Endometrium (tissue), 2 donors: ENCODE measurements around the gene FAM169A.
"Not testable (repeated sequence)": the region's sequence is repeated elsewhere in the genome, so short reads cannot be mapped to it uniquely, and the experiment has no call there.

Experiments
- FAIRE-seq: peaks from 2 replicates; lab custom pipeline; 2012; peaks lifted over from hg19 to GRCh38; lab: Jason Lieb, UNC
- donor health status: control.
- donor health status: control.

The FAM169A gene

GRCh38 chr5:74801197-74801596 is 65.0 kb downstream of the FAM169A start:
- no peak for FAIRE-seq

- FAIRE-seq, result no peak
Measured at GRCh38 chr5:74798977-74799911, 66.9 kb downstream of the FAM169A start.

- FAIRE-seq, result not testable (repeated sequence)
Measured at GRCh38 chr5:74791669-74792068, 74.5 kb downstream of the FAM169A start.

- FAIRE-seq, result no peak
Measured at GRCh38 chr5:74787424-74787823, 78.8 kb downstream of the FAM169A start.

- no peak for FAIRE-seq
Measured at GRCh38 chr5:74786851-74787250, 79.3 kb downstream of the FAM169A start.

- FAIRE-seq, result no peak
Measured at GRCh38 chr5:74778609-74779008, 87.6 kb downstream of the FAM169A start.

- no peak for FAIRE-seq
Measured at GRCh38 chr5:74772359-74772758, 93.8 kb downstream of the FAM169A start.

- no peak for FAIRE-seq
Measured at GRCh38 chr5:74767579-74767913, 98.6 kb downstream of the FAM169A start.

GRCh38 chr5:74766849-74767578 is 99.2 kb downstream of the FAM169A start, which contains the start of the genes GFM2 and NSA2:
Gene GFM2 (minus strand): TSS chr5:74767117. CDS start chr5:74763742, 3,375 bp downstream.
Gene NSA2 (plus strand): TSS chr5:74767249. CDS start chr5:74767361, 112 bp downstream.
- FAIRE-seq, result peak; percentile 61

- FAIRE-seq, result no peak
Measured at GRCh38 chr5:74766418-74766848, 99.8 kb downstream of the FAM169A start.

- FAIRE-seq, result no peak
Measured at GRCh38 chr5:74765929-74766328, 100.3 kb downstream of the FAM169A start.

GRCh38 chr5:74765201-74765600 is 101.0 kb downstream of the FAM169A start:
- no peak for FAIRE-seq

- FAIRE-seq, result no peak
Measured at GRCh38 chr5:74763504-74763903, 102.7 kb downstream of the FAM169A start.

- FAIRE-seq, result no peak
Measured at GRCh38 chr5:74762599-74762998, 103.6 kb downstream of the FAM169A start.

GRCh38 chr5:74761241-74761640 is 104.9 kb downstream of the FAM169A start:
- no peak for FAIRE-seq

GRCh38 chr5:74748742-74749141 is 117.4 kb downstream of the FAM169A start:
- FAIRE-seq, result not testable (repeated sequence)

GRCh38 chr5:74738406-74738805 is 127.8 kb downstream of the FAM169A start:
- FAIRE-seq, result no peak

- no peak for FAIRE-seq
Measured at GRCh38 chr5:74736759-74737158, 129.4 kb downstream of the FAM169A start.
